Measurements from ENCODE around the gene ITPR1.

- no peak for TF ChIP-seq CTCF (conservative IDR thresholded peaks at IDR 0.05; ENCODE audit: low read length)
- no peak for TF ChIP-seq EZH2phosphoT487 (IDR thresholded peaks at IDR 0.05; ENCODE audit: borderline replicate concordance)
Observed at GRCh38 chr3:4752201-4753072, 259.3 kb downstream of the ITPR1 start.

Data from Loucy (cell line).